NCI-H1092 treated with DMSO at 0.1 percent for 48 hours (cell line): Measurements from ENCODE around the gene ZBTB20.
"Not testable (repeated sequence)": the region's sequence is repeated elsewhere in the genome, so short reads cannot be mapped to it uniquely, and the experiment has no call there.

ENCODE experiments used
- DNase-seq: peaks from one replicate; lab custom pipeline; 2025; lab: John Stamatoyannopoulos, UW

ZBTB20 gene

GRCh38 chr3:115146418-115147328 lies at the start of gene ZBTB20:
Gene ZBTB20, minus strand, starts transcription at chr3:115147288.
- peak; percentile 69 for DNase-seq

- no peak for DNase-seq
Observed at GRCh38 chr3:115194476-115194875, 47.4 kb upstream of the ZBTB20 start.

- no peak for DNase-seq
Observed at GRCh38 chr3:115190747-115191146, 43.7 kb upstream of the ZBTB20 start.

DNA sequence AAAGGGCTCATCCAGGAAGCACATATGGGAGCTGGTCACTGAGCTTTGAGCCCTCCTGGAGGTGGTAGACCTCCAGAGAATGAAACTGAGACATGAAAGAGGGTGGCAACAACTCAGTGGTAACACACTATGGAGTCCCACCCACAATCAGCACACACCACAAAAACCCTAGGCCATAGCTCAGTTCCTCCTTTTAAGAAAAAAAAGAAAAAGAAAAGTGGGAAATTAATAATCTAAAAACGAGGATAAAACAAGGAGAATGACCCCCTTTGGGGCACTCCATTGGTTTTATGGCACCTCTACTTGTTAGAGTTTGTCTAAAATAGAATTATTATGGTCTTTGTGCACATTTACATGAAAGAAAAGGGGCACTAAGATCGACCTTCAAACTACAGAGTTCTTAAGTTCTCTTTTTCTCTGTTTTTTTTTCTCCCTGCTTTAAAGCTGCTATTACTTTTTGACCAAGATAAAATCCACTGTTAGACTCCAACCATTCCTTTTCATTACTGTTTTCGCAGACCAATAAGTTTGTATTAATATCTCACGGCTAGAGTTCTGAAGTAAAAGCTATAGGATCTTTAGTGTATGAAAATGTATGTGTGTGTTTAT lies 40.2 kb upstream of the ZBTB20 start:
- no peak for DNase-seq

DNA sequence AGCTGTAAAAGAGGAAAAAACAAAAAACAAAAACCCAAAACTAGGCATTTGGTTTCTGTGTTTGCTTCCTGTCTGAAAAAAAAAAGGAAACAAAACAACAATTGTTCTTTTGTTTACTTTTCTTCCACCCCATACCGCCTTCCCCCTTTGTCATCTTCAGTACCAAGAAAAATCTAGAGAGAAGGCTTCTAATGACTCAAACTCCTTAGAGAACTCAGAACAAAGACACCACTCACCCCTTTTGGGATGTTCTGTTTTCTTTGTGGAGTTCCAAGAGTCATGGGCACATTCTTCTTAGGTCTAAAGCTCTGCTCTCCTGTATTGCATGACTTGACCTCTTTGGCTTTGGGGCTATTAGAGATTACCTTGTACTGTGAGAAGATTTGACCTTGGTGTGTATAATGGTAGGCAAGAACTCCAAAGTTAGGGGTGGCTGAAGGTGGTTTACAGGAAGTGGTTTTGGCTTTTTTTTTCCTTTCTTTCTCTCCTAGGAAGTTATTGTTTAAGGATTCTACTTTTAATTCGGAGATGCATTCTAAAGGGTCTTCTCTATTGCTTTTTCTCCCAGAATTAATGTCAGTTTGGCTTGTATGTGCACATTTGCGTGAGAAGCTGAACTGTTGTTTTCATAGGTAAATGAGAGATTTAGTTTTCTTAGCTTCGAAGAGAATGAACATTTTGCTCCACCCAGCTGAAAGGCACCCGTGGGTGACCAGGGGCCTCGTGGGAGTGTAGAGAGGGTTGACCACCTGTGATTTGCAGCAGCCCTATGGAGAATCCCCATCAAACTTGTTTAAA lies 39.5 kb upstream of the ZBTB20 start:
- DNase-seq: no peak

DNA sequence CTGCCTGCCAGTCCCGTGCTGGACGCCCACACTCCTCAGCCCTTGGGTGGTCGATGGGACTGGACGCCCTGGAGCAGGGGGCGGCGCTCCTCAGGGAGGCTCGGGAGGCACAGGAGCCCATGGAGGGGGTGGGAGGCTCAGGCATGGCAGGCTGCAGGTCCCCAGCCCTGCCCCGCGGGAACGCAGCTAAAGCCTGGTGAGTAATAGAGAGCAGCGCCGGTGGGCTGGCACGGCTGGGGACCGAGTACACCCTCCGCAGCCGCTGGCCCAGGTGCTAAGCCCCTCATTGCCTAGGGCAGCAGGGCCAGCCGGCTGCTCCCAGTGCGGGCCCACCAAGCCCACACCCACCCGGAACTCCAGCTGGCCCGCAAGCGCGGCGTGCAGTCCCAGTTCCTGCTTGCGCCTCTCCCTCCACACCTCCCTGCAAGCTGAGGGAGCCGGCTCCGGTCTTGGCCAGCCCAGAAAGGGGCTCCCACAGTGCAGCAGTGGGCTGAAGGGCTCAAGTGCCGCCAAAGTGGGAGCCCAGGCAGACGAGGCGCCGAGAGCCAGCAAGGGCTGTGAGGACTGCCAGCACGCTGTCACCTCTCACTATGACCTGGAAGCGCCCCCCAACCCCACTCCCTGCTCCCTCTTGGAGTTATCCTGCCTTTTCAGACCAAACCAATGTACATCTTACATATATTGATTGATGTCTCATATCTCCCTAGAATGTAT lies 37.9 kb upstream of the ZBTB20 start:
- DNase-seq: not testable (repeated sequence)

DNA sequence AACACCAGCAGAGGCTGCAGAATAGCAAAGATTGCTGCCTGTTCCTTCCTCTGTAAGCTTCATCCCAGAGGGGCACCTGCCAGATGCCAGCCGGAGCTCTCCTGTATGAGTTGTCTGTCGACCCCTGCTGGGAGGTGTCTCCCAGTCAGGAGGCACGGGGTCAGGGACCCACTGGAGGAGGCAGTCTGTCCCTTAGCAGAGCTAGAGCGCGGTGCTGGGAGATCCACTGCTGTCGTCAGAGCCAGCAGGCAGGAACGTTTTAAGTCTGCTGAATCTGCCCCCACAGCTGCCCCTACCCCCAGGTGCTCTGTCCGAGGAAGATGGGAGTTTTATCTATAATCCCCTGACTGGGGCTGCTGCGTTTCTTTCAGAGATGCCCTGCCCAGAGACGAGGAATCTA lies 31.8 kb upstream of the ZBTB20 start:
- DNase-seq: not testable (repeated sequence)

GRCh38 chr3:115169808-115170207 lies 22.7 kb upstream of the ZBTB20 start:
- DNase-seq: no peak

GRCh38 chr3:115165701-115166100 lies 18.6 kb upstream of the ZBTB20 start:
- DNase-seq: no peak

- no peak for DNase-seq
Observed at GRCh38 chr3:115165266-115165665, 18.2 kb upstream of the ZBTB20 start.

DNA sequence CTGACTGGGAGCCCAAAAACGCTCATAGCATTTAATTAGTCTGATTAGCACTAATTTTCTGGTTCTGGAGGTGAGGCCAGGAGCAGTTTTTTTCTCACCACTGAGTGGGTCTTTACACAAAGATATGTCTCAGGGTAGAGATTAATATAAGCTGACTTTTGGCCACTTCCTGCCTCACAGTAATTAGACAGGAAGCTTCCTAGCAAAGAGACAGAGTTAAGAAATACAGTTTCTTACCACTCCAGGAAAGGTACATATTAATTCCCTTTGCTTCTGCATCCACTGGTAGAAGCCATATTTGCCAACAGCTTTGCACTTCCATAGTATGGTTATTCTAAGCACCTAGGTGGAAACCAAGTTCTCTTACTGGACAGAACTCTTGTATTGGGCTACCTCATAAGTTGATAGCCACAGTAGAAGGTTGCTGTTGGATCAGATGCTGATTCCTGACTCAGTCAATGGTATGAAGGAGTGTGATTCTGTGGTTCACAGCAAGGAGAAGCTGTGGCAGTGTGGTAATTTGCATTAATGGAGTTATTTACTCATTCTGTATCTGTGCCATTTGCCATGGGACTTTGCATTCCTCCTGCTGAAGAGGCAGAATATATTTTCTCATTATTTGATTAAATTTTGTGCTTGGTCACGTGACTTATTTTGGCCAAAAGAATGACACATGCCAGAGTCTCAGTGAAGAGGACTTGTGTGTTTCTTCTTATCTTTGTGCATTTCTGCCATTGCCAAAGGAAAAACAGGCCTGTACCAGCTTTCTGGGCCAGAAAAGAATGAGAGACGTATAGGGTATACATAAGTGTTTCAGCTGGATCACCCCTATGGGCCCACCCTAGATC lies 17.5 kb upstream of the ZBTB20 start:
- DNase-seq: no peak

DNA sequence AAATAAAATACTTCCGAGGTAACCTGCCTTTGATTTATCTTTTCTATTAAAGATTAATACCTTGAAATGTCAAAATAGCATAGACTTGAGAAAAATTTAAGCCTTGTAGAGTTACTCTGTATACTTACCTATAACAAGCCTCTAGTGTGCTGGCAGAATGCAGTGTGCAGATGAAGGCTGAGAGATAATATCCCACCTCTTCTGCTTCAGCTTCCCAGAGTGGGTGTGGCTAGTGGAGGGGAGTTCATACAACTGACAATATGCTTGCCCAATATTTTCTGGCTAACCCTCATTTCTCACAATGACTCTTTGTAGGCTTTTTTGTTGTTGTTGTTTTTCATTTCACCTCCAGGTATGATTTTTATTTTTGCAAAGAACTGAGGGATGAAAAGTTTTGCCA lies 15.7 kb upstream of the ZBTB20 start:
- DNase-seq: no peak

DNA sequence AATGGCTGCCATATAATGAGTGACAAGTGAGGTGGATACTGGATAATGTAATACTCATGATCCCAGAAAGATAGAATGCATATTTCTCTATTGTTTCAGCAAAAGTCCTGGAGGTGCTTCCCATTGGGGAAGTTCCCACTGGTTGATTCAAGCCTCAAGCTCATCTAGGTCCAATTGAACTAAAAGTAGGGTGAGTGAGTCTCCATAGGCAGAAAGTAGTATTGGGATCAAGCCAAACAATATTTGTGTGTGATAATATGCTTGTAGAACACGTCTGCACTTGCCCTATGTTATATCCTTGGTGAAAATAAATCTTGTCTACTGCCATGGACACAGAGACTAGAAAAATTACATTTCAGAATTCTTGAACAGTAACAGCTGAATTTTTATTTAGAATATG lies 14.8 kb upstream of the ZBTB20 start:
- DNase-seq: no peak

- no peak for DNase-seq
Observed at GRCh38 chr3:115161168-115161834, 14.2 kb upstream of the ZBTB20 start.

GRCh38 chr3:115160295-115160694 lies 13.2 kb upstream of the ZBTB20 start:
- no peak for DNase-seq

DNA sequence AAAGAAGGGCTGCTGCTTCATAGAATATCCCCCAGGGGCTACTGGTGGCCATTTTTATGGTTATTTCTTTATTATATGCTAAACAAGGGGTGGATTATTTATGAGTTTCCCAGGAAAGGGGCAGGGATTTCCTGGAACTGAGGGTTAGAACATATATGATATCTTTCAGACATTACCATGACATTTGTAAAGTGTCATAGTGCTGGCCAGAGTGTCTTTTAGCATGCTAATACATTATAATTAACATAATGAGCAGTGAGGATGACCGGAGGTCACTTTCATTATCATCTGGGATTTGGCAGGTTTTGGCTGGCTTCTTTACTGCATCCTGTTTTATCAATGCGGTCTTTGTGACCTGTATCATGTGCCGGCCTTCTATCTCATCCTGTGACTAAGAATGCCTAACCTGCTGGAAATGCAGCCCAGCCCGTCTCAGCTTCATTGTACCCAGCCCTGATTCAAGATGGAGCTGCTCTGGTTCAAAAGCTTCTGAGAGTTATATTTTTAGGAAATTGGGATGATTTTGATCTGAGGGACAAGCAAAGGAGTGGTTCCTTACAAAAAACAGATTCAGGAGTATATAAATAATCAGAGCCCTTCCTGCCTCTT lies 9.1 kb upstream of the ZBTB20 start:
- no peak for DNase-seq

- DNase-seq: no peak
Observed at GRCh38 chr3:115154611-115155010, 7.5 kb upstream of the ZBTB20 start.

DNA sequence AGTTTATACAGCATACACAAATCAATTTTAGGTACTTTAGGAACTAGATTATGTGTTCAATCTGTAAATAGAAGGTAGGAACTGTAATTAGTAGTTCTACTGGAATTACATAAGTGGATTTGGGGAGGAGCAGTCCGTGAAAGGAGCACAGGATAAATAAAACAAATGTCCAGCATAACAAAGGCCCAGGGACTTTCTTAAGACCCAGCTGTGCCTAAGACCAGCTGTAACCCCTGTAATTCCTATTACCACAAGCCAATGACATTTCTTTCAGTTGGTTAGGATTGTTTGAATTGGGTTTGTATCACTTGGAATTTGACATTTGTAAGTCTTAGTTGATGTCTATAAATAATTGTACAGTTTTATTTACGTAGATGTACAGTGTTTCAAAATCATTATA lies 4.8 kb upstream of the ZBTB20 start:
- no peak for DNase-seq

DNA sequence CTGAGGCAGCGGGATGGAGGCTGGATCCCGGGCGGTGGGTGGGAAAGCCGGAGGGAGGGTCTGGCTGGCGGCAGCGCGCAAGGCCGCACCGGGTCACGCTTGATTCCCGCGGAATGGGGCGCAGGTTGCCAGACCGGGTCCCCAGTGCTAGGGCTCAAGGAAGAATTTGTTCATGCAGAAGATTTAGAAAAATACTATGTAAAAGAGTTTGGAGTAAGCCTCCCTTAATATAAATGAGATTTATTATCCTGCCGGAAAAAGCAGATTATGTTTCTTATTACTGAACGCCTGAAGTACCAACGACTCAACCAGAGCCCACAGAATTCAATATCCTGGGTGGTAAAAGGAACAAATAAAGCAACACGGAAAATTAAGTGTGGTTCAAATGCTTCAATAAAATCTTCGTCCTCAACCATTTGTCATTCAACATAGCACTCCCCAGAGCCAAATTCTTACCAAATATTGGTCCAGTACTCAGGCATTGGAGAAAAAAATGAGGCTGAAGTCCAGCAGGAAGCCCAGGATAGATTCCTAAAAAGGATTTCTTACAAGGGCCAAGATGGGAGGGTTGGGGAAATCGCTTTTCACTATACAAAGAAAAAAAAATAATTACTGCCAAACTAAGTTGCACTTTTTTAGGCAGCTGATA lies 1.2 kb upstream of the ZBTB20 start:
- DNase-seq: peak; percentile 79
